Measurements from ENCODE around the gene LAMB3.

DNA sequence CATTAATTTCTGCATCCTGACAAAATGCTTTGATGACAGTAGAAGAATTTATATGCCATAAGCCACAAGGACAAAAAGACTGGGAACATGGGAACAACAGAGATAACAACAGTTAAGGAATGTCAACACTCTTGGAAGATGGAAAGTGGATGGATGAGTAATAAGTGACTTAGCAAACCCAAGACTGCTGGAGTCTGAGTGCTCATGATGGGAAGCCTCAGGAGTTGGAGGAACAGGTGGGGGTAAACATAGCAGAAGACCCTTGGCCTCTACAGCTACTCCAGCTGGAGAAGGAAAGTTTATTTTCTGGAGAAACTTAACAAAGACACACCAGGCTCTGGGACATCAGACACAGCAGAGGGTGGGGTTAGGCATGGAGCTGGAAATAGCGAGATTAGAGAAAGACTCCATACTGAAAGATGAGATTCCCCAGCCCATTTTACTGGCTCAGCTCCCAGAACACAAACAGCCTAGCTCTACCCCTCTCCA is 36.6 kb upstream of the LAMB3 start:
- TF ChIP-seq, protein P1, sequence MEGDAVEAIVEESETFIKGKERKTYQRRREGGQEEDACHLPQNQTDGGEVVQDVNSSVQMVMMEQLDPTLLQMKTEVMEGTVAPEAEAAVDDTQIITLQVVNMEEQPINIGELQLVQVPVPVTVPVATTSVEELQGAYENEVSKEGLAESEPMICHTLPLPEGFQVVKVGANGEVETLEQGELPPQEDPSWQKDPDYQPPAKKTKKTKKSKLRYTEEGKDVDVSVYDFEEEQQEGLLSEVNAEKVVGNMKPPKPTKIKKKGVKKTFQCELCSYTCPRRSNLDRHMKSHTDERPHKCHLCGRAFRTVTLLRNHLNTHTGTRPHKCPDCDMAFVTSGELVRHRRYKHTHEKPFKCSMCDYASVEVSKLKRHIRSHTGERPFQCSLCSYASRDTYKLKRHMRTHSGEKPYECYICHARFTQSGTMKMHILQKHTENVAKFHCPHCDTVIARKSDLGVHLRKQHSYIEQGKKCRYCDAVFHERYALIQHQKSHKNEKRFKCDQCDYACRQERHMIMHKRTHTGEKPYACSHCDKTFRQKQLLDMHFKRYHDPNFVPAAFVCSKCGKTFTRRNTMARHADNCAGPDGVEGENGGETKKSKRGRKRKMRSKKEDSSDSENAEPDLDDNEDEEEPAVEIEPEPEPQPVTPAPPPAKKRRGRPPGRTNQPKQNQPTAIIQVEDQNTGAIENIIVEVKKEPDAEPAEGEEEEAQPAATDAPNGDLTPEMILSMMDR (IDR thresholded peaks at IDR 0.05) = no peak
- no peak for TF ChIP-seq POLR2AphosphoS5 (IDR thresholded peaks at IDR 0.05)

All from transverse colon (tissue), 4 donors.